Right lobe of liver (tissue), 6 donors: ENCODE data around the gene PRPF6. TPM values are rescaled to one million over a fixed set of nuclear protein-coding genes. Genes with fewer than 3 reads are reported as not detected.

Experiments
- ATAC-seq, 4 donors: fragments of 200-7000 bp; cut with Tn5 transposase; one replicate each; pipeline ENCODE4 v1.9.1; 2020; ENCODE audit warnings: mild to moderate bottlenecking in 4 of 4, moderate library complexity in 4 of 4
- DNase-seq, 3 donors: peaks; one replicate each; pipeline ENCODE4 v3.0.0-alpha.2; 2020
- H3K27ac ChIP-seq, 3 donors: fragments of 200-600 bp; one replicate each; pipeline ENCODE4 v1.8.0; 2022
- H3K27me3 ChIP-seq, 2 donors: fragments of 200-600 bp; one replicate each; pipeline ENCODE4 v1.8.0; 2022
- H3K36me3 ChIP-seq, 4 donors: fragments of 200-600 bp; sonication (generic) in 1 of 4; one replicate each; pipeline versions ENCODE4 v1.5.1 to v1.8.0; 2017 to 2022; ENCODE audit warnings: control low read depth in 1 of 4
- H3K4me1 ChIP-seq, 4 donors: fragments of 200-600 bp; sonication (generic) in 1 of 4; one replicate each; pipeline versions ENCODE4 v1.5.1 to v1.8.0; 2017 to 2022; ENCODE audit warnings: control low read depth in 1 of 4
- H3K4me3 ChIP-seq, 3 donors: fragments of 200-600 bp; one replicate each; pipeline ENCODE4 v1.8.0; 2022
- H3K9me3 ChIP-seq, 4 donors: fragments of 200-600 bp; sonication (generic) in 1 of 4; one replicate each; pipeline versions ENCODE4 v1.5.1 to v1.8.0; 2017 to 2022; ENCODE audit warnings: control low read depth in 1 of 4
- CTCF ChIP-seq, 4 donors: fragments of 200-600 bp in 3 of 4; fragments of 450-650 bp in 1 of 4; IDR thresholded peaks; one replicate each; pipeline versions ENCODE4 v1.5.1 to v1.8.0; 2016 to 2022; ENCODE audit warnings: antibody characterized with exemption in 4 of 4, mild to moderate bottlenecking in 2 of 4
- POLR2A ChIP-seq: fragments of 450-650 bp; IDR thresholded peaks from one replicate; pipeline ENCODE4 v1.6.1; 2017; ENCODE audit warnings: antibody characterized with exemption, mild to moderate bottlenecking
- WGBS: methylation state at CpG from one replicate; pipeline ENCODE4 v1.1.6; 2018; ENCODE audit warnings: low coverage, low lambda C conversion rate; ENCODE audit not compliant: insufficient coverage; ENCODE audit errors: missing lambda C conversion rate; 5-methylcytosine and 5-hydroxymethylcytosine counted together
- intact Hi-C, 2 donors: fragments of 100-400 bp; cut with DNase I; formaldehyde crosslinking; loops; one replicate each; pipeline versions ENCODE4 v1.11.2 to v1.14.1; 2022
- total RNA-seq, 6 experiments: library from RNA; depleted of rRNA in 2 of 6; stranded (reverse); fragments of >200 nt in 2 of 6; fragmentation: NEBNext Ultra II Directional in 3 of 6; extraction: Animal tissue kit (Norgen Biotek cat#: 25700) in 3 of 6; gene quantifications; one replicate each; pipeline versions ENCODE4 v1.1.0 to v1.2.4, GENCODE V29; 2016 to 2023
- donor health status: DM: no; HTN: yes; CAD: no.
- donor health status: DM: no; HTN: no; CAD: no.
- donor health status: DM: no; HTN: no; CAD: no.
- donor health status: DM: no; HTN: yes; CAD: no.
- donor health status: DM: no; HTN: yes; CAD: no.

PRPF6 gene
- total RNA-seq, 6 experiments from 2014 or later, result 21.7 to 28.9 (median 24.4) TPM

DNA sequence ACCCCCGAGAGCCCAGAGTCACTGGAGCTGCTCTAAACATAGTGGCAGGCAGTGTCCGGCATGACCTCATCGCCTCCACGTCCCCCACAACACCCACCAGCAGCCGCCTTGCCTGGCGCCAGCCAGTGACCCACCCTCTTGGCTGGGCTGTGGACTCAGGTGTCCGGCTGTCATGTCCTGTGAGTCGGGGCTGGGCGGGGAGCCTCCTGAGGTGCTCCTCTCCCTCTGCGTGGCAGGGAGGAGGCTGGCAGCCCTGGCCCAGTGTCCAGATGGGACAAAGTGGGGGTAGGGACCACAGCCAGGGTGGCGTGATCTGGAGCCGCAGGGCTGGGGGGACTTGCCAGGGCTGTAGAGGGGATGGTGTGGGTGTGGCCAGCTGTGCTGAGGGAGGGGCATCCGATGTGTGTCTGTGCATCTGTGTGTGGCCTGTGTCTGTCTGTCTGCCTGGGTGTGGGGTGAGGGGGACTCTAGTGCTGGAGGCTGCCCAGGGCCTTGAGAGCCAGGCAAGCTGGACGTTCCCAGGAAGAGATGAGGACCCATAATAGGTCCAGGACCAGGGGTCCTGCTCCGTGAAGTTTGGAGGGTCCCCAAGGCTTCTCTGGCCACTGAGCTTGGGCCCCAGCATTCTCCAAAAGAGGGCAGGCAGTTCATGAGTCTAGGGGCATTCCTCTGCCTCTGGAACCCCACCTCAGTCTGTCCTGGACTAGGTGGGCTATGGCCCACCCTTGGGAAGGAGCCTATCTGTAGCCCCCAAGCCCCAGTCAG, 70.8 kb downstream of the PRPF6 start:
- TF ChIP-seq POLR2A (peak; percentile 15), CTCF (IDR thresholded peaks at IDR 0.05) (no peak)
- H3K27ac ChIP-seq, result peak overlapping the region; percentile 4 to 67 (median 10)
- peak in 3 of 4 donors; percentile 11 to 17 (median 14) for ATAC-seq
- DNase-seq, result peak in 2 of 3 donors; percentile 50 to 59
- H3K4me3 ChIP-seq, result no peak overlapping the region
- no peaks in the 10 kb centered on the region for H3K27me3 ChIP-seq
- no CpG with 5 or more reads among the region's 15 CpGs for WGBS
- intact Hi-C loops, result no loop called here
- H3K9me3 ChIP-seq, result no peaks in the 10 kb centered on the region
- H3K36me3 ChIP-seq, result no peaks in the 10 kb centered on the region
- no peaks in the 10 kb centered on the region for H3K4me1 ChIP-seq

GRCh38 chr20:64052326-64052722, 71.4 kb downstream of the PRPF6 start:
- intact Hi-C loops, result no loop called here
- WGBS, result no CpG with 5 or more reads among the region's 10 CpGs
- no peaks in the 10 kb centered on the region for H3K36me3 ChIP-seq

GRCh38 chr20:64052987-64053840, 72.3 kb downstream of the PRPF6 start:
- intact Hi-C loops, result no loop called here
- WGBS, result no CpG with 5 or more reads among the region's 33 CpGs
- Histone ChIP-seq H3K27me3 (no peaks in the 10 kb centered on the region), H3K36me3 (no peaks in the 10 kb centered on the region), H3K4me3 (no peak overlapping the region), H3K9me3 (no peaks in the 10 kb centered on the region), H3K4me1 (no peaks in the 10 kb centered on the region), H3K27ac (no peak overlapping the region)
- no peak for TF ChIP-seq CTCF (IDR thresholded peaks at IDR 0.05)
- TF ChIP-seq POLR2A, result no peak
- ATAC-seq, result no peak
- DNase-seq, result no peak

More at GRCh38 chr20:64052326-64052722, 71.4 kb downstream of the PRPF6 start:
- Histone ChIP-seq H3K27me3 (no peaks in the 10 kb centered on the region), H3K9me3 (no peaks in the 10 kb centered on the region), H3K4me3 (no peak overlapping the region), H3K27ac (peak overlapping the region in 2 of 3 donors; percentile 10 to 43), H3K4me1 (no peaks in the 10 kb centered on the region)
- no peak for TF ChIP-seq POLR2A
- ATAC-seq (no peak), DNase-seq (no peak)

DNA sequence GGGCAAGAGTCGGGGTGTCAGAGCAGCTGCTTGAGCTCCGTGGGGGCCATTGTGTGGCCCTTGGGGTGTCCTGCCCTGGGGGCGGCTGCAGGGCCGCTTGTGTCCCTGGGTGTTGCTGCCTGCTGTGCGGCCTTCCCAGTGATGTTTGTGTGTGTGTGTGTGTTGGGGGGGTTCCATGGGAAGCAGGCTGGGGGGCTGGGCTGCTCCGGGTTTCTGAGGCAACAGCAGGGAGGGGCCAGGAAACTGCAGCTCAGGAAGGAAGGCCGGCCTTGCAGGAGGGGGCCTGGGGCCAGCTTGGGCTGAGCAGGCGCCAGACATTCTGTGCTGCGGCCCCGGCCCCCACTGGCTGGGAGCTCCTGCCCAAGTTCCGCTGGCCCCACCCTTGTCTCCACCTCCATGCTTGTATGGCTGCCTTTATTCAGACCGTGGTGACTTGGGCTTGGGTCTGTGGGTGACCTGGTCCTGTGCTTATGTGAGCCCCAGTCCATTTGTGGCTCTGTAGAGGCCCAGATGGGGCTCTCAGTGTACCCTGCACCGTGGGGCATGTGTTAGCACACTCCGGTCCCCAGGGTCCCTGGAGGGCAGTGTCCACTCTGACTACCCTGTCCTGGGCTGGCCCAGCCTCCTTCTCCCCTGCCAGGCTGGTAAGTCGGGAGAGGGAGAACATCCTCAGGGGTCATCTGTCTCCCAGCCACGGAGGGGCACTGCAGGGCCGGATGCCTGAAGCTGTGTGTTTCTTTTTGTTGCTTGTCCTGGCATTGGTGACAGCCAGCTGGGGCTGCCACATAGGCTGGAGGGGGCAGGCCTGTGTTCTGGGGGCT, 73.1 kb downstream of the PRPF6 start:
- no peaks in the 10 kb centered on the region for H3K4me1 ChIP-seq
- H3K4me3 ChIP-seq, result no peak overlapping the region
- intact Hi-C loops, result no loop called here
- H3K9me3 ChIP-seq, result no peaks in the 10 kb centered on the region
- 21% methylated on average over 3 of the region's 17 CpGs for WGBS
- H3K27me3 ChIP-seq, result no peaks in the 10 kb centered on the region
- ATAC-seq, result peak; percentile 42 to 57 (median 48)
- DNase-seq, result peak in 1 of 3 donors; percentile 78
- TF ChIP-seq CTCF (IDR thresholded peaks at IDR 0.05) (peak in 1 of 4 donors; percentile 4), POLR2A (no peak)
- no peaks in the 10 kb centered on the region for H3K36me3 ChIP-seq
- H3K27ac ChIP-seq, result peak overlapping the region in 2 of 3 donors; percentile 8 to 54
